Nephron progenitor cell (in vitro differentiated cells): Measurements from ENCODE around the gene SERHL2.
"Not testable (repeated sequence)": the region's sequence is repeated elsewhere in the genome, so short reads cannot be mapped to it uniquely, and the experiment has no call there.

ENCODE experiments used
- DNase-seq: peaks from one replicate; pipeline ENCODE4 v3.0.0; 2021
- H3K27ac Mint-ChIP-seq: 2 replicates; pipeline ENCODE4 v1.8.0; 2021; ENCODE audit warnings: mild to moderate bottlenecking, moderate library complexity, mixed read lengths
- H3K27me3 Mint-ChIP-seq: 2 replicates; pipeline ENCODE4 v1.8.0; 2021; ENCODE audit warnings: mild to moderate bottlenecking, low read depth, mixed read lengths; ENCODE audit not compliant: poor library complexity
- H3K36me3 Mint-ChIP-seq: 2 replicates; pipeline ENCODE4 v1.8.0; 2021; ENCODE audit warnings: low read depth, mixed read lengths
- H3K4me1 Mint-ChIP-seq: 2 replicates; pipeline ENCODE4 v1.8.0; 2021; ENCODE audit warnings: mixed read lengths
- H3K4me3 Mint-ChIP-seq: 2 replicates; pipeline ENCODE4 v1.8.0; 2021; ENCODE audit warnings: mild to moderate bottlenecking, moderate library complexity, mixed read lengths
- H3K9me3 Mint-ChIP-seq: 2 replicates; pipeline ENCODE4 v1.8.0; 2021; ENCODE audit warnings: mild to moderate bottlenecking, moderate library complexity, mixed read lengths
- TF ChIP-seq, protein P1 (sequence below): fragments of 200-600 bp; sonication (generic); IDR thresholded peaks from 2 replicates; pipeline ENCODE4 v1.5.0; 2021; ENCODE audit warnings: antibody characterized with exemption

SERHL2 gene

GRCh38 chr22:42544686-42545085 is 9.1 kb upstream of the SERHL2 start:
- H3K4me1 Mint-ChIP-seq: peaks cover 15% of the 10 kb centered on the region
- no peak overlapping the region for H3K4me3 Mint-ChIP-seq
- H3K27me3 Mint-ChIP-seq: peaks cover 37% of the 10 kb centered on the region
- TF ChIP-seq, protein P1, sequence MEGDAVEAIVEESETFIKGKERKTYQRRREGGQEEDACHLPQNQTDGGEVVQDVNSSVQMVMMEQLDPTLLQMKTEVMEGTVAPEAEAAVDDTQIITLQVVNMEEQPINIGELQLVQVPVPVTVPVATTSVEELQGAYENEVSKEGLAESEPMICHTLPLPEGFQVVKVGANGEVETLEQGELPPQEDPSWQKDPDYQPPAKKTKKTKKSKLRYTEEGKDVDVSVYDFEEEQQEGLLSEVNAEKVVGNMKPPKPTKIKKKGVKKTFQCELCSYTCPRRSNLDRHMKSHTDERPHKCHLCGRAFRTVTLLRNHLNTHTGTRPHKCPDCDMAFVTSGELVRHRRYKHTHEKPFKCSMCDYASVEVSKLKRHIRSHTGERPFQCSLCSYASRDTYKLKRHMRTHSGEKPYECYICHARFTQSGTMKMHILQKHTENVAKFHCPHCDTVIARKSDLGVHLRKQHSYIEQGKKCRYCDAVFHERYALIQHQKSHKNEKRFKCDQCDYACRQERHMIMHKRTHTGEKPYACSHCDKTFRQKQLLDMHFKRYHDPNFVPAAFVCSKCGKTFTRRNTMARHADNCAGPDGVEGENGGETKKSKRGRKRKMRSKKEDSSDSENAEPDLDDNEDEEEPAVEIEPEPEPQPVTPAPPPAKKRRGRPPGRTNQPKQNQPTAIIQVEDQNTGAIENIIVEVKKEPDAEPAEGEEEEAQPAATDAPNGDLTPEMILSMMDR: no peak
- H3K36me3 Mint-ChIP-seq: no peaks in the 10 kb centered on the region
- H3K27ac Mint-ChIP-seq: no peak overlapping the region
- no peaks in the 10 kb centered on the region for H3K9me3 Mint-ChIP-seq
- DNase-seq: no peak

GRCh38 chr22:42547562-42547961 is 6.2 kb upstream of the SERHL2 start:
- DNase-seq: no peak
- H3K27me3 Mint-ChIP-seq: peaks cover 43% of the 10 kb centered on the region
- peaks cover 17% of the 10 kb centered on the region for H3K9me3 Mint-ChIP-seq
- H3K4me3 Mint-ChIP-seq: no peak overlapping the region
- peaks cover 5% of the 10 kb centered on the region for H3K36me3 Mint-ChIP-seq
- TF ChIP-seq, protein P1: no peak
- peaks cover 21% of the 10 kb centered on the region for H3K4me1 Mint-ChIP-seq
- H3K27ac Mint-ChIP-seq: peak overlapping the region; percentile 43

GRCh38 chr22:42548126-42548525 is 5.6 kb upstream of the SERHL2 start:
- not testable (repeated sequence) for H3K36me3 Mint-ChIP-seq, H3K27ac Mint-ChIP-seq, H3K4me3 Mint-ChIP-seq, DNase-seq
- peaks cover 44% of the 10 kb centered on the region for H3K27me3 Mint-ChIP-seq
- H3K4me1 Mint-ChIP-seq: peaks cover 21% of the 10 kb centered on the region
- H3K9me3 Mint-ChIP-seq: peaks cover 21% of the 10 kb centered on the region

DNA sequence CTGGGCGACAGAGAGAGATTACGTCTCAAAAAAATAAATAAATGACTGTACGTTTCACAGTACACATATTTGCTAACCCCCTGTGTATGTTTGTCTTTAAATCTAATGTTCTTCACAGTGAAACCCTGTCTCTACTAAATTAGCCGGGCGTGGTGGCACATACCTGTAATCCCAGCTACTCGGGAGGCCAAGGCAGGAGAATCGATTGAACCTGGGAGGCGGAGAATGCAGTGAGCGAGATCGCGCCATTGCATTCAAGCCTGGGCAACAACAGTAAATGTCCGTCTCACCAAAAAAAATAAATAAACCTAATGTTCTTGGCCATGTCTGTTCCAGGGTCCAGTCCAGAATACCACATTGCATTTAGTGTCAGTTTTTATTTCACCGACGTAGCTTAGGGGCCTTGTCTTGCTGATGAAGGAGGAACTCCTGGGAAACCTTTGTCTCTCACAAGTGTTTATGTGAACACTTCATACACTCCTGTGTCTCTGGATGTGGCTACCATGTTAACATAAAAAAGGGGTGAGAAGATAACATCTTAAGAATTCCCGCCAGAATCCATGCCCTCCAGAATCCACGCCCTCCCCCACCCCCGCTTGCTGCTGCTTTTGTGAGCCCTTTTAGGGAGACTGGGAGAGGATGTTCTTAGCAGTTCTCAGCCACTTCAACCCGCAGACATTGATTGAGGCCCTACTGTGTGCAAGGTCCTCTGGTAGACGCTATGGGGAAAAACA is 5.0 kb upstream of the SERHL2 start:
- Mint-ChIP-seq H3K27ac (no peak overlapping the region), H3K36me3 (peaks cover 5% of the 10 kb centered on the region), H3K4me1 (peaks cover 22% of the 10 kb centered on the region), H3K27me3 (peaks cover 43% of the 10 kb centered on the region), H3K4me3 (no peak overlapping the region), H3K9me3 (peaks cover 23% of the 10 kb centered on the region)
- TF ChIP-seq, protein P1: no peak
- no peak for DNase-seq

GRCh38 chr22:42549331-42550060 is 4.3 kb upstream of the SERHL2 start:
- Mint-ChIP-seq H3K4me3 (no peak overlapping the region), H3K36me3 (peaks cover 5% of the 10 kb centered on the region), H3K27ac (no peak overlapping the region), H3K4me1 (peaks cover 29% of the 10 kb centered on the region), H3K9me3 (peaks cover 23% of the 10 kb centered on the region), H3K27me3 (peaks cover 45% of the 10 kb centered on the region)
- DNase-seq: no peak
- TF ChIP-seq, protein P1: no peak

GRCh38 chr22:42552294-42552647 is 1.5 kb upstream of the SERHL2 start:
- Mint-ChIP-seq H3K4me1 (peaks cover 29% of the 10 kb centered on the region), H3K4me3 (peak overlapping the region; percentile 49), H3K27me3 (peaks cover 32% of the 10 kb centered on the region), H3K9me3 (peaks cover 23% of the 10 kb centered on the region)
- DNase-seq, H3K36me3 Mint-ChIP-seq, H3K27ac Mint-ChIP-seq: not testable (repeated sequence)
